Subcutaneous abdominal adipose tissue (tissue), 5 donors: ENCODE data around the gene GRIN2C.

Experiments
- H3K27ac ChIP-seq: one replicate; pipeline ENCODE4 v1.7.0; 2013; ENCODE audit warnings: low read depth, mild to moderate bottlenecking, inconsistent platforms, low read length, moderate library complexity
- H3K27me3 ChIP-seq, 5 donors: one replicate each; pipeline ENCODE4 v1.7.0; 2013; ENCODE audit warnings: low read length in 5 of 5, inconsistent platforms in 1 of 5; ENCODE audit not compliant: control insufficient read depth in 5 of 5, insufficient read depth in 4 of 5
- H3K36me3 ChIP-seq, 5 donors: one replicate each; pipeline ENCODE4 v1.7.0; 2013; ENCODE audit warnings: low read length in 5 of 5; ENCODE audit not compliant: control insufficient read depth in 5 of 5, insufficient read depth in 5 of 5
- H3K4me1 ChIP-seq, 5 donors: one replicate each; pipeline ENCODE4 v1.7.0; 2013; ENCODE audit warnings: low read length in 5 of 5, mild to moderate bottlenecking in 3 of 5, moderate library complexity in 1 of 5; ENCODE audit not compliant: control insufficient read depth in 5 of 5, insufficient read depth in 5 of 5
- H3K4me3 ChIP-seq, 5 donors: one replicate each; pipeline ENCODE4 v1.7.0; 2013; ENCODE audit warnings: low read length in 5 of 5, low read depth in 1 of 5
- H3K9ac ChIP-seq, 5 donors: one replicate each; pipeline ENCODE4 v1.7.0; 2013; ENCODE audit warnings: low read length in 5 of 5, mild to moderate bottlenecking in 4 of 5, moderate library complexity in 3 of 5
- H3K9me3 ChIP-seq, 5 donors: one replicate each; pipeline ENCODE4 v1.7.0; 2013; ENCODE audit warnings: low read length in 5 of 5; ENCODE audit not compliant: control insufficient read depth in 5 of 5
- donor health status: healthy.
- donor health status: healthy.
- donor health status: healthy.
- donor health status: healthy.
- donor health status: healthy.

Gene GRIN2C

DNA sequence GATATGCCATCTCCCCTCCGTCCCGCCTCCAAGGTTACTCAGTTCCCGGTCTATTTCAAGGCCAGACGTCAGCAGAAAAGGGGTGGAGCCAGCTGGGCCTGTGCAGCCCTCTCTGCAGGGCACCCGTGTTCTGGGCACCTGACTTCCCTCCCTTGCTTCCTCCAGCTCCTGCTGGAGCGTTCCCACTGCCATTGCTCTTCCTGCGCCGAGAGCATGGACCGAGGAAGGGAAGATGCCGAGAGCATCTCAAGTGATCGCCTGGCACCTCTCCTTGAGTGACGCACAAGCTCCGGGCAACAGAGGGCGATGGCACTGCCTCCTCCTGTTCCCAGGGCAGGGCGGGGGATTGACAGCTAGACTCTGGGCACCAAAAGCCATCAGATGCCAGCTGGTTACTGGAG is 54.1 kb downstream of the GRIN2C start:
- H3K9ac ChIP-seq = no peak overlapping the region
- H3K36me3 ChIP-seq = peaks cover 0 to 70% (median 35%) of the 10 kb centered on the region in 5 donors
- peaks cover 0 to 29% (median 2%) of the 10 kb centered on the region in 5 donors for H3K4me1 ChIP-seq
- H3K9me3 ChIP-seq = no peaks in the 10 kb centered on the region
- H3K27ac ChIP-seq = no peak overlapping the region
- no peaks in the 10 kb centered on the region for H3K27me3 ChIP-seq
- H3K4me3 ChIP-seq = no peak overlapping the region

DNA sequence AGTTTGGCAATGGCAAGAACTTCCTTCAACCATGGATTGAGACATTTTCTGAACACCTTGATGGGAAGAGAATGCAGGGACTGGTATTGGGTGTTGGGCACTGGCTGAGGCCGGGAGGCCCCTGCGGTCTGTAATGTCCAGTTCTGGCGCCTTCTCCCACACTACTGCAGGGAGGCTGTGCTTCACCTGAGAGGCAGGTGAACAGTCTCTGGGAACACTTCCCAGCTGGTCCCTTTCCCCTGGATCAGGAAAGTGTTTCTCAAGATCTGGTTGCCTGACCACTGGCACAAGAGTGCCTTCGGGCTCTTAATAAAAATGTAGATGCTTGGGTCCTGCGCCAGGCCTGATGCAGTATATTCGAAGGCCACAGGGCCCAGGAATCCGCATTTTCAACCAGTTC is 55.0 kb downstream of the GRIN2C start:
- Histone ChIP-seq H3K27ac (no peak overlapping the region), H3K9ac (no peak overlapping the region), H3K9me3 (no peaks in the 10 kb centered on the region), H3K4me3 (no peak overlapping the region), H3K4me1 (peaks cover 0 to 20% (median 0%) of the 10 kb centered on the region in 5 donors), H3K27me3 (no peaks in the 10 kb centered on the region), H3K36me3 (peaks cover 0 to 71% (median 44%) of the 10 kb centered on the region in 5 donors)

DNA sequence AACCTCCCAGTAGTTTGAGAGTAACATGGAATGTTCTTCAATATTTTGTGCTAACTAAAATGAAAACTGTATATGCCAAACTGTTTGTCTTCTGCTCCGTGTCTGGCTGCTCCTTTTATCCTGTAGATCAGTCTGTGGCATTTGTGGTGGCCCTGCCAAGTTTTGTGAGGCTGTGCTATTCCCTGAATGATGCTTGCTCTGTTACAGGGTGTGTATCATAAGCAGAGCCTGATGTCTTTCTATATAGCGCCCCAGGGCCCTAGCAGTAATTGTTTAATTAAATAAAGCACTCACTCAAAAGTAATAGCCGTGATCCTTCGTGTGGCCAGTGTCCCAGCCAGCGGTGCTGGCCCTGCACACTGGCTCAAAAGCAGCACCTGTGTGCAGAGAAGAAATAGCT is 55.7 kb downstream of the GRIN2C start:
- Histone ChIP-seq H3K4me3 (no peak overlapping the region), H3K4me1 (peaks cover 0 to 14% (median 0%) of the 10 kb centered on the region in 5 donors), H3K36me3 (peaks cover 0 to 78% (median 51%) of the 10 kb centered on the region in 5 donors), H3K27me3 (no peaks in the 10 kb centered on the region), H3K9me3 (no peaks in the 10 kb centered on the region), H3K27ac (no peak overlapping the region), H3K9ac (no peak overlapping the region)

DNA sequence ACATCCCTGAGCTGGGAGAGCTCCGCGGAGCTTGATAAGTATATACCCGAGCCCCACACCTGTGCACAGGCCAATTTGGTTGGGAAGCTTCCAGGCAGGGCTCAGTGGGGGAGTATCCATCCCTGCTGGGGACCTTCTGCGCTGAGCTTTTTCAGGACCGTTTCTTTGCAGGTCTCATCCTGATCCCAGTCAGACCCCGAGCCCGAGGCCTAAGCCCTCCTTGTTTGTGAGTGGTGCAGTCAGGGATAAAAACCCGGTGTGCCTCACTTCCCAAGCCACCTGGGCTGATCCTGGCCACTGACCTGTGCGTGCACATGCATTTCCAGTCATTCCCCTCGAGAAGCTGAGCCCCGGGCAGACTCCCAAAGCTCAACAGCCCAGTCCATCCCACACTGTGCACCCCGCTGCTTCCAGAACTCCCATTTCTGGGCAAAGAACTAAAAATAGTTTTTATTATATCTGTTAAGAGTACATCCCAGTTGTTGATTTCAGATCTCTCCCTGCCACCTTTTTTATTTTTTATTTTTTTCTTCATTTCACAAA is 56.2 kb downstream of the GRIN2C start:
- H3K27ac ChIP-seq = no peak overlapping the region
- H3K4me3 ChIP-seq = no peak overlapping the region
- peaks cover 0 to 80% (median 55%) of the 10 kb centered on the region in 5 donors for H3K36me3 ChIP-seq
- peaks cover 0 to 10% (median 0%) of the 10 kb centered on the region in 5 donors for H3K4me1 ChIP-seq
- H3K27me3 ChIP-seq = no peaks in the 10 kb centered on the region
- H3K9me3 ChIP-seq = no peaks in the 10 kb centered on the region
- no peak overlapping the region for H3K9ac ChIP-seq

DNA sequence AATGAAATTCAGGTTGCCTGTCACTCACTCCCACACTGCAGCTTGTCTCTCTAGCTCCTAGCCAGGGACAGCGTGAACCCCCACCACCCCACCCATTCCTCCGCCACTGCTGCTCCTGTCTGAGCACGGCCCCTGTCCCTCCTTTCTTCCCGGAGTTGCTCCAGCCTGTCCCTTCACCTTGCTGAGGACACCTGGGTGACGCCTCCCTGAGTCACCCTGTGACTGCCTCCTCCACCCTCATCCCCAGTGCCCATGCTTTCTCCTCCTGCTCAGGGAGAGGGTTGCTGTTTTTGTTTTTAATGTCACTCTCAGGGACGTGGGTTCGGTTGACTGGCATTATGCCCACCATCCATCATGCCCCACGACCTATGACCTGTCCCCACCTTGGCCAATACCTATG is 57.8 kb downstream of the GRIN2C start:
- Histone ChIP-seq H3K27me3 (no peaks in the 10 kb centered on the region), H3K27ac (no peak overlapping the region), H3K36me3 (peaks cover 0 to 82% (median 62%) of the 10 kb centered on the region in 5 donors), H3K4me3 (no peak overlapping the region), H3K9me3 (no peaks in the 10 kb centered on the region), H3K9ac (no peak overlapping the region), H3K4me1 (no peaks in the 10 kb centered on the region)

DNA sequence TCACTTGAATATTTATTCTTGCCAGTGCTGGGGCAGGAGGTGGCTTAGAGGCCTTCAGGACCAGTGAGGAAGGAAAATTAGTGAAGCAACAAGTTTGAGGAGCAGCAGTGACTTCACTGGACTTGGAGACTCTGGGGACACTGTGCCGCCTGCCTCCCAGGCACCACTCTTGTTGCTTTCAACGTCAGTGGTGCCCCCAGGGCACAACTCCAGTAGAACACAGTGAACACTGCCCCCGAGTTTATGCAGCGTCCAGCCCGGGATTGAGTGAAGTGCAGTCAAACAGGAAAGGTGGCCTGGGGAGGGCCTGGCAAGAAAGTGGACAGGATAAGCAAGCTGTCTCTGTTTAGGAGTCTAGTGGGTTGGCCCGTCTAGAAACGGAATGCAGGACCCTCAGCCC is 59.2 kb downstream of the GRIN2C start:
- no peaks in the 10 kb centered on the region for H3K27me3 ChIP-seq
- H3K27ac ChIP-seq = no peak overlapping the region
- no peak overlapping the region for H3K9ac ChIP-seq
- H3K4me3 ChIP-seq = no peak overlapping the region
- no peaks in the 10 kb centered on the region for H3K4me1 ChIP-seq
- H3K36me3 ChIP-seq = peaks cover 0 to 90% (median 73%) of the 10 kb centered on the region in 5 donors
- H3K9me3 ChIP-seq = no peaks in the 10 kb centered on the region

DNA sequence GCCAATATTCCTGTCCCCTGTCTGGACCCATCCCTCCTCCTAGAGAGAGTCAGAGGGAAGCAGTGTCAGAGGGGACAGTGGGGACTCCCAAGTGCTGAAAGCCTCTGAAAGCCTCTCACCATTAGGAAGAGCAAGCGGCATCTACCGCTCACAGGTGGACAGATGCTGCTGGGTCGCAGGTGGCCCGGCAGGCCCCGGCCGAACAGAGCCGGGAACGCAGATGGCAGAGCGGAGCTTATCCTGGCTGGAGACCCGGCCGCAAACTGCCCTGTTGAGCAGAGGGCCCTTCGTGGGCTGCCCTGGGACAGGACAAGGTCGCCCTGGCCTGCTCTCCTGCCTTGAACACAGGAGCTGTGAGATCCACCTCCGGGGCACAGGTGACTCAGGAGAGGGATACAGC is 60.6 kb downstream of the GRIN2C start:
- Histone ChIP-seq H3K36me3 (peaks cover 0 to 90% (median 79%) of the 10 kb centered on the region in 5 donors), H3K27ac (no peak overlapping the region), H3K9me3 (no peaks in the 10 kb centered on the region), H3K4me3 (no peak overlapping the region), H3K27me3 (no peaks in the 10 kb centered on the region), H3K9ac (no peak overlapping the region), H3K4me1 (no peaks in the 10 kb centered on the region)

DNA sequence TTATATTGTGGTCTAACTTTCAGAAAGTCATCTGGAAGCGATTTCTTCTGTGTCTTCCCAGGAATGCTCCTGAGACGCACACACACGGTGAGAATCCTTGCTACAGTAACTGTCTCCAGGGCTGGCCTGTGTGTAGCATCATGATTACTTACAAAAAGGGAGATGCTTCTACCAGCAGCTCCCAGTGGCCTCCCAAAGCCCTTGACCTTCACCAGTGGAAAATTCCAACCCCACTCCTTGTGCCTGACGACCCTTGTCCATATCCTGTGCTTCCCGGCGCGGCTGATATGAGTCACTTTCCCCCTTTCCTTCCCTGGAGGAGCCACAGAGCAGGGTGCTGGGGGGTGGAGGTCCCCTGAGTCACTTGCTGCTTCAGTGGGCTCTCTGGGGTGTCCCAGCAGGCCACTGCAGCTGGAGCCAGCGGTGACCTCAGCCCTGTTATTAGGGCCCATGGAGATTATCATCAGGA is 61.4 kb downstream of the GRIN2C start:
- peaks cover 0 to 92% (median 85%) of the 10 kb centered on the region in 5 donors for H3K36me3 ChIP-seq
- no peak overlapping the region for H3K9ac ChIP-seq
- no peak overlapping the region for H3K4me3 ChIP-seq
- no peaks in the 10 kb centered on the region for H3K4me1 ChIP-seq
- no peaks in the 10 kb centered on the region for H3K27me3 ChIP-seq
- H3K27ac ChIP-seq = no peak overlapping the region
- H3K9me3 ChIP-seq = no peaks in the 10 kb centered on the region

DNA sequence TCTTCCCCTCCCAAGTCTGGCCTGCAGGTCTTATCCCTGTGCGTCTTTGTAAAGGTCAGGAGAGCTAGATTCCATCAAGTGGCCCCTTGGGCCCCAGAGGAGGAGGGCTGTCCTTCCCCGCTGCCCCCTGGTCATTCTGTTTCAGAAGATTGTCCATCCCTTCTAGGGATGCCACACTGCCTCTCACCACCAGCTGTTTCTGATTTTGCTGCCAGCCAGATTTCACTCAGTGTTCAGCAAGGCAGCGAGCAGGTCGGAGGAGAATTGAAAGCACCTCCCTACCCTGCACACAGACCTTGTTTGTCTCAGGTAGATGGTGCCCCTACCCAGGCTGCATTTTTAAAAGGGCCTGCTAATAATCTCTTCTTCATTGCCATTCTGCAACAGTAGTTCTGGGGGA is 61.9 kb downstream of the GRIN2C start:
- H3K4me3 ChIP-seq = no peak overlapping the region
- H3K9me3 ChIP-seq = no peaks in the 10 kb centered on the region
- peaks cover 0 to 95% (median 88%) of the 10 kb centered on the region in 5 donors for H3K36me3 ChIP-seq
- no peak overlapping the region for H3K27ac ChIP-seq
- no peaks in the 10 kb centered on the region for H3K4me1 ChIP-seq
- H3K9ac ChIP-seq = no peak overlapping the region
- H3K27me3 ChIP-seq = no peaks in the 10 kb centered on the region

DNA sequence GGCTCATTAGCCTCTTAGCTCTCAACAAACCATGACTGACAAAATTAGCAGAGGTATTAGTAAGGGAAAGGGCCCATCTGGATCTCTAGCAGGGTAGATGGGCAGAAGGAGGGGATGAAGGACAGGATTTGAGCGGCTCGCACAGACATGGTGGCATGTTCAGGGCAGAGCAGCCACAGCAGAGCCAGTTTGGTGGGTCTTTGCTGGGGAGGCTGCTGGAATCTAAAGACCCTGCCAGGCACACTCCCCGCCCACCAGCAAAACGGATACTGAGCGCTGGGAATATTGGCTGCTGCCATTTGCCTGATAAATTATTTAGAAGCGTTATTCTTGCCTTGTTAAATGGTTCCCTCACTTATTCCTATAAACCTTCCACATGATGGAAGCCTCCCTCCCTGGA is 62.8 kb downstream of the GRIN2C start:
- Histone ChIP-seq H3K4me3 (no peak overlapping the region), H3K36me3 (peaks cover 0 to 96% (median 89%) of the 10 kb centered on the region in 5 donors), H3K9me3 (no peaks in the 10 kb centered on the region), H3K4me1 (no peaks in the 10 kb centered on the region), H3K27ac (no peak overlapping the region), H3K9ac (no peak overlapping the region), H3K27me3 (no peaks in the 10 kb centered on the region)
